Endothelial cell of umbilical vein (primary cell): ENCODE results near the gene ARHGEF7.

Source experiments
- CTCF ChIP-seq, 2 donors: IDR thresholded peaks; 1 replicate in 1 of 2; 2 replicates in 1 of 2; pipeline ENCODE4 v1.5.1; 2011; ENCODE audit warnings: low read length in 2 of 2, mild to moderate bottlenecking in 2 of 2, moderate library complexity in 2 of 2, control low read depth in 1 of 2, inconsistent platforms in 1 of 2, low read depth in 1 of 2; ENCODE audit not compliant: insufficient read depth in 1 of 2; ENCODE audit errors: extremely low read depth in 1 of 2
- EZH2 ChIP-seq: IDR thresholded peaks from 2 replicates; pipeline ENCODE4 v1.6.1; 2012; ENCODE audit warnings: borderline replicate concordance, low read depth, mild to moderate bottlenecking, moderate library complexity, low read length, inconsistent platforms; ENCODE audit not compliant: severe bottlenecking
- POLR2A ChIP-seq: IDR thresholded peaks from 2 replicates; pipeline ENCODE4 v1.6.1; 2012; ENCODE audit warnings: low read depth, mild to moderate bottlenecking, control low read depth, low read length
- POLR2AphosphoS5 ChIP-seq: IDR thresholded peaks from 2 replicates; pipeline ENCODE4 v1.6.1; 2012; ENCODE audit warnings: low read depth, mild to moderate bottlenecking, control low read depth, low read length, moderate library complexity; ENCODE audit not compliant: insufficient read depth

GRCh38 chr13:111255228-111255790, 140.2 kb downstream of the ARHGEF7 start:
- TF ChIP-seq POLR2A, result no peak
- no peak for TF ChIP-seq POLR2AphosphoS5
- TF ChIP-seq CTCF (IDR thresholded peaks at IDR 0.05; ENCODE audit: extremely low read depth in 1 of 2, insufficient read depth in 1 of 2, low read depth in 1 of 2, low read length in 2 of 2), result no peak
- TF ChIP-seq EZH2, result no peak
